Gastroesophageal sphincter (tissue), 3 donors: ENCODE measurements around the gene TLL1.

Experiments
- CTCF ChIP-seq, 4 experiments: fragments of 200-600 bp in 2 of 4; fragments of 450-650 bp in 2 of 4; sonication (generic) in 1 of 4; IDR thresholded peaks; one replicate each; pipeline ENCODE4 v1.5.1; 2017 to 2019; ENCODE audit warnings: antibody characterized with exemption in 4 of 4, mild to moderate bottlenecking in 2 of 4, moderate library complexity in 2 of 4
- EP300 ChIP-seq: sonication (generic); formaldehyde crosslinking; IDR thresholded peaks from one replicate; pipeline ENCODE4 v1.6.1; 2017; ENCODE audit warnings: antibody characterized with exemption, mild to moderate bottlenecking
- POLR2A ChIP-seq, 2 donors: fragments of 450-650 bp; IDR thresholded peaks; one replicate each; pipeline ENCODE4 v1.6.1; 2017; ENCODE audit warnings: antibody characterized with exemption in 2 of 2, mild to moderate bottlenecking in 2 of 2, moderate library complexity in 1 of 2
- POLR2AphosphoS5 ChIP-seq: sonication (generic); formaldehyde crosslinking; IDR thresholded peaks from one replicate; pipeline ENCODE4 v1.6.1; 2017; ENCODE audit warnings: antibody characterized with exemption

GRCh38 chr4:166039822-166040221, 166.8 kb downstream of the TLL1 start:
- TF ChIP-seq POLR2A (IDR thresholded peaks at IDR 0.05) (no peak), POLR2AphosphoS5 (no peak), EP300 (no peak), CTCF (IDR thresholded peaks at IDR 0.05) (no peak)
